Amygdala (tissue), 56 donors: ENCODE data around the gene ALKBH8.
"Not testable (repeated sequence)": the region's sequence is repeated elsewhere in the genome, so short reads cannot be mapped to it uniquely, and the experiment has no call there.

Source experiments
- DNase-seq, 56 donors: peaks; one replicate each; lab custom pipeline; 2025; lab: John Stamatoyannopoulos, UW

The ALKBH8 gene

GRCh38 chr11:107579169-107579568 is 13.6 kb upstream of the ALKBH8 start:
- not testable (repeated sequence) for DNase-seq

- no peak for DNase-seq
These were observed 11.8 kb upstream of the ALKBH8 start for GRCh38 chr11:107577346-107577711.

GRCh38 chr11:107576497-107577345 is 11.2 kb upstream of the ALKBH8 start:
- DNase-seq = peak in 18 of 56 donors; percentile 9 to 77 (median 22)

GRCh38 chr11:107573438-107573837 is 7.9 kb upstream of the ALKBH8 start:
- DNase-seq = no peak

- no peak for DNase-seq
These were observed 4.5 kb upstream of the ALKBH8 start for GRCh38 chr11:107570015-107570414.

- no peak for DNase-seq
These were observed 2.3 kb upstream of the ALKBH8 start for GRCh38 chr11:107567739-107568335.

- DNase-seq = no peak
These were observed 1.0 kb upstream of the ALKBH8 start for GRCh38 chr11:107566569-107566968.

GRCh38 chr11:107565955-107566501 is 493 bp upstream of the ALKBH8 start:
- not testable (repeated sequence) for DNase-seq

- DNase-seq = no peak
These were observed 687 bp downstream of the ALKBH8 start for GRCh38 chr11:107564877-107565218.

GRCh38 chr11:107563702-107564101 is 1.8 kb downstream of the ALKBH8 start:
- peak in 8 of 56 donors; percentile 2 to 37 (median 10) for DNase-seq

- DNase-seq = no peak
These were observed 2.8 kb downstream of the ALKBH8 start for GRCh38 chr11:107562647-107563208.

GRCh38 chr11:107561688-107562087 is 3.8 kb downstream of the ALKBH8 start:
- no peak for DNase-seq

GRCh38 chr11:107550304-107550703 is 15.2 kb downstream of the ALKBH8 start:
- no peak for DNase-seq

GRCh38 chr11:107549954-107550285 is 15.6 kb downstream of the ALKBH8 start:
- no peak for DNase-seq

- peak in 1 of 56 donors; percentile 11 for DNase-seq
These were observed 16.1 kb downstream of the ALKBH8 start for GRCh38 chr11:107549253-107549953.

GRCh38 chr11:107547961-107548360 is 17.6 kb downstream of the ALKBH8 start:
- no peak for DNase-seq

- no peak for DNase-seq
These were observed 20.4 kb downstream of the ALKBH8 start for GRCh38 chr11:107545101-107545514.

GRCh38 chr11:107538821-107539220 is 26.7 kb downstream of the ALKBH8 start:
- no peak for DNase-seq

- no peak for DNase-seq
These were observed 27.3 kb downstream of the ALKBH8 start for GRCh38 chr11:107538239-107538638.

GRCh38 chr11:107537155-107537554 is 28.4 kb downstream of the ALKBH8 start:
- DNase-seq = not testable (repeated sequence)

GRCh38 chr11:107526197-107526596 is 39.3 kb downstream of the ALKBH8 start:
- DNase-seq = no peak
